Urothelium cell line (cell line): ENCODE data around the gene PSME3IP1.

Experiments used
- DNase-seq: peaks from one replicate; pipeline ENCODE4 v3.0.0; 2011; ENCODE audit warnings: low spot score, mixed read lengths
- FAIRE-seq: peaks from 2 replicates; lab custom pipeline; 2011; peaks lifted over from hg19 to GRCh38; lab: Jason Lieb, UNC

The PSME3IP1 gene

DNA sequence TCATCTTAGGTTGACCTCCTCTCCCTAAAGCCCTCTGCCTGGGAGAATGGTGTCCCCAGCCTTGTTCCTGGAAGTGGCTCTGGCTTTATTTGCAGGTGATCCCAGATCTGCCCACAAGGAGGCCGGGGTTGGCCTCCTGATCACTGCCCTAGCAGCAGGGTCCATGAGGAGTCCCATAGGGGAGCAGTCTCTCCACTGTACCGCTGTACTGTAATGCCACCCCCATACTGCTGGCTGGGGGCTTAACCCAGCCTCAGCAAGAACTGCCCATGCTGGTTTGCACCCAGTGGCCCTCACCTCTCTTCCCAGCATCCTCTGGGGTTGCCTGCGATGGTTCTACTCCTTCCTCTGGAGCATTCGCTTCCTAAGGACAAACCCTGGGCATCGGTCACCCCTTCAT lies 39.1 kb downstream of the PSME3IP1 start:
- no peak for FAIRE-seq
- DNase-seq = no peak

DNA sequence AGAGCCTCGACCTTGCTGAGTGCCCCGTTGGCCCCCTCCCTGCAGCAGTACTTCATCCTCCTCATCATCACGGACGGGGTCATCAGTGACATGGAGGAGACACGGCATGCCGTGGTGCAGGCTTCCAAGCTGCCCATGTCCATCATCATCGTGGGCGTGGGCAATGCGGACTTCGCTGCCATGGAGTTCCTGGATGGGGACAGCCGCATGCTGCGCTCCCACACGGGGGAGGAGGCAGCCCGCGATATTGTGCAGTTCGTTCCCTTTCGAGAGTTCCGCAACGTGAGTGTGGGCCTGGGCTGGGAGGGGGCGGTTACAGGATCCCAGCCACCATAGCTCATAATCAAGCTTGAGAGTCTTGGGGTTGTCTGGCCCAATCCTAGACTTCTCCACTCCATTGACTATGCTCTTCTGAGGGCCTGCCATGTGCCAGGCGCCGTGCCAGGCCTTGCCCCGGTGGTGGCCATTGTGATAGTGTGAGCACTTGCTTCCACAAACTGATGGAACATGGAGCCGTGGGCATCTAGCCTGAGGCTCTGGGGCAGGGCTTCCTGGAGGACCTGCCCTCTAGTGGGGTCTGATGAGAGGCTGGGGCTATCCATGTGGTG lies 39.7 kb downstream of the PSME3IP1 start:
- FAIRE-seq (no peak), DNase-seq (no peak)

DNA sequence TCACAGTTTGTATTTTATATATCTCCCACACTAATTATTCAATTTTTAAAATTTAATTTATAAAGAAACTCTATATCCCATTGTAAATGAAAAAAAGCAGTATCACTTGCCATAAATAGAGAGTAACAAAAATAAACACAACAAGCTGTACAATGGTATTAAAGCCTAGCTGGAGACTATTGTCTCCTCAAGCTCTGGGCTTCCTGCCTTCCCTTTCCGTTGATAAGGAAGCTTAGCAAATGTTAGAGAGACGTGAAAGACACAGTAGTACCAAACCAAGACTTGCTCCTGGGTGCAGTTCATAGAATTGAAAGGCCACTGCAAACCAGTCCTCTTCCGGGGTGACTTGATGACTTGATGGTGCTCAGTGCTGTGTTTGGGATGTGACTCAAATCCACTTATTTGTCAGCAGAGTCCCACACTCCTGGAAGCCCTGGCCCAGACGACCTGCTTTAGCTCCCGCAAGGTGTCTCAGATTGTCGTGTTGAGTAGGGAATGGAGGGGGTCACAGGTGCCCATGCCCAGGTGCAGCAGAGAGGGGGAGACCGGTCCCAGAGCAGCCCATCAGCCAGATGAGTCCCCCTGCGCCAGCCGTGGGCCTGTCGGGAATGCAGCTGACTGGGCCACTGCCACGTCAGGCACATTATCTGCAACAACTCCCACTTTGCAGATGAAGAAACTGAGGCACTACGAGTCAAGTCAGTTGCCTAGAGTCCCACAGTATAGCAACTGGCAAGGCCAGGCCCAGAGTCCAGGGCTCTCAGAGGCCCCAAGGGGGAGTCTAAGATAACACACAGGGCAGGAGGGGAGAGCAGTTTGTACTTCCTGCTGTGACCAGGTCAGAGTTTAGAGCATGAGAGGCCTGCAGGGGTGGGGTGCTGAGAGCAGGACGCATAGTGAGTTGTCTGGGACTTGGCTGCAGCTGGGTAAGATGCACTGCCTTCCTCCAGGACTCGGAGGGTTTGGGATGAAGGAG lies 40.5 kb downstream of the PSME3IP1 start:
- no peak for FAIRE-seq
- no peak for DNase-seq

DNA sequence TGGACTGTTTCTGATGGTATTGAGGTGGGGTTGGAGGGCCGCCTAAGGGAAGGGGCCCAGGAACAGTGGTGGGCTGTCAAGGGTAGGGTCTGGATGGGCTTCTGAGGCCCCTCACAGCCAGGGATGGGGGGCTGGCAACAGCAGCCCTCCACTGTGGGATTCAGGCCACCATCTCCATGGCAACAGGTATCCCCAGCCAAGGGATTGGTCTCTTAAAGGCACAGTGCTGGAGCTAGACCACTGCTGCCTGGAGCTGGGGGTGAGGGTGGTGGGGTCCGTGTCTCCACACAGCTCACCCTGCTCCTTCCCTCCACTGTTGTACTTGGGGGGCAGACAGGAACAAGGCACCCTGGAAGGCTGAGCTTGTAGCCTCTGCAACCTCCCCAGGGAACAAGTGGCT lies 41.8 kb downstream of the PSME3IP1 start:
- FAIRE-seq = no peak
- DNase-seq = no peak

DNA sequence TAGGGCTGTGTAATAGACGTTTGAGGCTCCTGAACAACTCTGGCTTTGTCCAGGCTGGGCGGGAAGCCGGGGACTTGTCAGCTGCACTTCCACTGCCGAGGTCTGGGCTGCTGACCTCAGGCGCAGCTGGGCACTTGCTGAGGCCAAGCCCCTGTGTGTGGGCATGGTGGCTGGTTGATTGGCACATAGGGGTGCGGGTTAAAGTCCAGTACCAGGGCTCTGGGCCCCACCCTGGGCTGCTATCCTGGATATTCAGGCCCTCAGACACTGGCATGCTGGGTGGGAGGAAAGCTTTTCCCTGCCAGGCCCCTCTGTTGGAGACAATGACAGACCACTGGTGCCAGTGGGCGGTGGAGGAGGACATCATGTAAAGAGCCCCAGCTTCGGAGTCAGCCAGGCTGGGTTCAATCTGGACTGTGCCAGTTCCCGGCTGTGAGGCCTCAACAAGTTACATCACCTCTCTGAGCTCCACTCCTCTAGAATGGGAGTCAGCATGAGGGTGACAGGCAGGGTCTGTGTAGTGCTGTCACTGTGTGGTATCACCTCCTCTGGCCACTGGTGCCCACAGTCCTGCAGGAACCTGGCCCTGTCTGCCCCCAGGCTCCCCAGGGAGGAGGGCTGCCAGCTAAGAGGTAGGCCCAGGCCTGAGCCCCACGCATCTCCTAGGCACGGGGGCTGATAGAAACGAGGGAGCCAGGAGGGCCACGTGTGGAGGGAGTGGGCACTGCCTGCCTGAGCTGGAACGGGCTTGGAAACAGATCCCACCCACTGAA lies 42.5 kb downstream of the PSME3IP1 start:
- DNase-seq (no peak), FAIRE-seq (no peak)

DNA sequence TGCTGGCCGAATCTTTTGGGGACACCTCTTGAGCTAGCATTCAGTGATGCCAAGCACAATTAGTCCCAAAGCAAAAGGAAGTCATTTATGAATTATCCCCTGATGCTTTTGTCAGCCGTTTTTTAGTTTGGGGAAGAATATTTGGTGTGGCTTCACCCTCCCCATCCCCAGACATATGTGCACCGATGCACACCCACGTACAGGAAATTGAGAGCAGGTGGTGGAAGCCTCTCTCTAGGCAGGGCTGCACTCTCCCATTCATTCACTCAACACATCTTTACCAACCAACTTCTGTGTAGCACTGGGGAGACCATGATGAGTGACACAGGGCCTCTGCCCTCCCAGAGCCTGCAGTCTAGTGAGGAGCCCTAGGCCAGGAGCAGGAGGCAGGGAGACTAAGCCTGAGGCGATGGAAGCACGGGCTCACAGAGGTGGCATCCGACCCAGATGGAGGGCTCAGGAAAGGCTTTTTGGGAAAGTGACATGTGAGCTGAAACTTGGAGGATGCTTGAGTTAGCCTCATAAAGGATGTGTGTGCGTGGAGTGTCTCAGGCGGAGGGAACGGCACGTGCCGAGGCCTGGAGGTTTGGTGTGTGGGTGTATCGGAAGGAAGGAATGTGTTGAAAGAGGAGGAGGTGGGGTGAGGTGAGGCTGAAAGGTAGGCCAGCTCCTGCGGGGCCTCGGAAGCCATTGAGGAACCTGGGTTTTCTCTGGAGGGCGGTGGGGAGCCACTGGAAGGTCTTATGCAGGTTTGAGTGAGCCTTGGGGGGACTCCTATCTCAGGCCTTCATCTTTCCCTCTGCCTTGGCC lies 43.8 kb downstream of the PSME3IP1 start:
- FAIRE-seq (no peak), DNase-seq (no peak)

DNA sequence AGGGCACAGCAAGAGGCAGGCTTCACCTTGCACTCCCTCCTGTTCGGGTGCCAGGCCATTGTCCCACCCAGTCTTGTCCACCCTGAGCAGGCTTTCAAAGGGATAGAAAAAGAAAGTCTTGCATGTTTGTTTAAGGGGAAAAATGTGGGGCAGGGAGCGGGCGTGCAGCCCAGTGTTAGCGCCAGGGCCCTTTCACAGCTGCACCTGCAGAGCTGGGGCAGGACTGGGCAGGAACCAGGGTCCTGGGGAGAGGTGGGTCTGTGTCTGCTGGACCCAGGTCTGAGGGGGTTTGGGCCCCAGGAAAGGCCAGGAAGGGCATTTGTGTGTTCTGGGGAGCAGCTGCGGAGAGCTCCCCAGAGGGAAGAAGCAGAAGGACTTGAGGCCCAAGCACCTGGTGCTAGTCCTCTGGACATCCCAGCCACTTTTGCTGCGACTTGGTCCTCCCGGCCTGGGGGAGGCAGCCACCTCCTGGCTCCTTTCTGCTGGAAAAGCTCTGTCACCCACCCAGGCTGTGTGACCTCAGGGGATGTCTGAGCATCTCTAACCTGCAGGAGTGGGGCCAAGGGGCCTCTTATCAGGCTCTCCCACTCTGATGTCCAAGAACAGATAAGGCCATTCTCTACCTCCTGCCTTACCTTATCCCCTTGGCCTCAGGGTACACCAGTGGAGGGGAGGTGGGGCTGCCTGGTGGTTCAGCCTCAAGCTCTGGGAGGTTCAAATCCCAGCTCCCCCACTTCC lies 44.7 kb downstream of the PSME3IP1 start:
- DNase-seq (no peak), FAIRE-seq (no peak)

DNA sequence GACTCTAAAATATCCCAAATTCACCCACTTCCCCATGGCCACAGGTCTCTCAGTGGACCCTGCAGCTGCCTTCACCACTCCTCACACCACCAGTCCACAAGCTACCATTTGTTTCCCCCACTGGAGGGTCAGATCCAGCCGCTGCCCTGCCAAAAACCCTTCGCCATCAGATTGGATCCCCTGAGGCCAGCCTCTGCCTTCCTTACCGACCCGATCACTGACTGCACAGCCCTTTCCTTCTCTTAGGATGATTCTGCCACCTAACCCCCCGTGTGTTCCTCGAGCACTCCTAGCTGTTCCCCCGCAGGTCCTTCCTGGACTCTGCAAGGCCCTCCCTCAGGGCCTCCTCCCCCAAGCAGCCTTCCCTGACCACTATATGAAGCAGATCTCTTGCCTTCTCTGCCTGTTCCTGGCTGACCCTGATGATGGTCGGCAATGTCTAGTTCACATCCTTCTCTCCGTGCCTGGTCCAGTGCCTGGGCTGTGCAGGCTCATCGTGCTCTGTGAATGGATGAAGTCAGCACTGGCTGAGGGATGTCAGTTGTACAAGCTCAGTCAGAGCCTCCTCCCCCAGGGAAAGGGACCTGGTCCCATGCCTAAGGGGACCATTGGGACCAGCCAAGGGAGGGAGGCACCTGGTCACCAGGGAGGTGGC lies 47.4 kb downstream of the PSME3IP1 start:
- DNase-seq (no peak), FAIRE-seq (no peak)

DNA sequence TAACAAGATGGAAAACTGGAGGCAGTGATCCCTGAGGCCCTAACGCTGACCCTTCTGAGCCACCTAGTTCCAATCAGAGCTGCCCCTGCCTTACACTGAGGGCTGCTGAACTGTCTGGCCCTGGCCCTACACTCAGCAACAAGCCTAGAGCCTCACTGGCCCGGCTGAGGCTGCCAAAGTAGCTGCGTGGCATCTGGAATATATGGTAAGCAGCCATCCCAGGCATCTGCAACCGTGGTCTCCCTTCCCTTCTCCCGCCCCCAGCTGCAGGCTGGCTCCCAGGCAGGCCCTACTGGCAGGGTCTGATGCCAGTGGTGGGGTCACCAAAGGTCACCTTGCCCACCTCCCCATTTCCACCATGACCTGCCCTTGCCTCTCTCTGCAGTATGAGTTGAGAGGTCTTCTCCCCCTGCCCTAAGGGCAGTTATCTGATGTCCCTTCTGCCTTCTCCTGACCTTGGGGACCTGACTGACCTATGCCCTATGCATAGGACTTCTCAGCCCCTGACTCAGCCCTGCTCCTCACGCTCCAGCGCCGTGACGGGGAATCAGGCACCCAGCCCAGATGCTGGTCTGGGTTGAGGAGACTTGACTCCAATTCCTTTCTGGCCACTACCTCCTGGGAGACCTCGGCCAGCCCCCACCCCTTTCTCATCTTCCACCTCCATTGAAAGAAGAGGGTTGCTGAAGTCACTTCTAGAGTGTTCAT lies 48.1 kb downstream of the PSME3IP1 start:
- FAIRE-seq (no peak), DNase-seq (no peak)

DNA sequence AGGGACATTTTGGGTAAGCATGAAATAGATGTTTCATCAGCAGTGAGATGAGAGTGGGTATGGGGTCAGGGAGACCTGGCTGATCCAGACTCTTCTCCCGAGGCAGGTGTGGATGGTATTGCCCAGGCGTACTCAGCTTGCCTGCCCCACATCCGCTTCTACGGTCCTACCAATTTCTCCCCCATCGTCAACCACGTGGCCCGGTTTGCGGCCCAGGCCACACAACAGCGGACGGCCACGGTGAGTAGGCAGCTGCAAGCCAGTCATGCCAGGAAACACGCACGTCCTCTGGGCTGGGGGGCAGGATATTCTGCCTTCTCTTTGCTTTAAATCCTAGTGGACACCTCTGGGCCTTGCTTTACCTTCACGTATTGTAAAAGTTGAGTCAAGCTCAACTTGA lies 48.8 kb downstream of the PSME3IP1 start:
- DNase-seq (no peak), FAIRE-seq (no peak)

DNA sequence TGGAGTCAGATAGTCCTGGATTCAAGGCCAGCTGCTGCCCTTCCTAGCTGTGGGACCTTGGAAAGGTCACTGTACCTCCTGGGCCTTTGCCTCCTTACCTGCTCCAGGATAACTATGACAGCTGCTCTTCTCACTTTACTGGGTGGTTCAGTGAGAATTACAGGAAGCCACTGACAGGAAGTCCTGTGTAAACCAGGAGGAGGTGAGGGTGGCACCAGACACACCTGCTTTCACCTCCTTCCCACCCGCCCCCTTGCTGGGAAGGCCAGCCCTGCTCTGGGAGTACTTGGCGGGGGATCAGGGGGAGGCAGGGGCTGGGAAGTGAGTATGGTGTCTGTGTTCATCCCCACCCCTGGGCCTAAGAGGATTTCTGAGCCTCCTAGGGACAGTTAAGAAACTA lies 50.9 kb downstream of the PSME3IP1 start:
- DNase-seq (no peak), FAIRE-seq (no peak)

DNA sequence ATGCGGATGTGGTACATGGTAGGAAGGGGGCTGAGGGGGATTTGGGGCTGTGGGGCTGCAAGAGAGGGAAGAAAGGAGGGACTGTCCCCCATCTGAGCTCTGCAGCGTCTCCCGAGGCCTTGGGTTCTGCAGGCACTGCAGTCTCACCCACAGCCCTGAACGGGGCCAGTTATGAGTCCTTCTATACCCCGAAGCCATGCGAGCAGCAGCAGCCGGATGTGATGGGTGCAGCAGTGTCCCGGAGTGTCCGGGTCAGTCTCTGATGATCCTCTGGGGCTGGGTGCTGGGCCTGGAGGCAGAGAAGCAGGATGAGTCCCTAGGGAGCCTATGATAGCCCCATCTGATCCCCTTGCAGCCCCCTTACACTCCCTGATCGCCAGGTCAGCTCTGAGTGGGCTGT lies 52.0 kb downstream of the PSME3IP1 start:
- FAIRE-seq (no peak), DNase-seq (no peak)

DNA sequence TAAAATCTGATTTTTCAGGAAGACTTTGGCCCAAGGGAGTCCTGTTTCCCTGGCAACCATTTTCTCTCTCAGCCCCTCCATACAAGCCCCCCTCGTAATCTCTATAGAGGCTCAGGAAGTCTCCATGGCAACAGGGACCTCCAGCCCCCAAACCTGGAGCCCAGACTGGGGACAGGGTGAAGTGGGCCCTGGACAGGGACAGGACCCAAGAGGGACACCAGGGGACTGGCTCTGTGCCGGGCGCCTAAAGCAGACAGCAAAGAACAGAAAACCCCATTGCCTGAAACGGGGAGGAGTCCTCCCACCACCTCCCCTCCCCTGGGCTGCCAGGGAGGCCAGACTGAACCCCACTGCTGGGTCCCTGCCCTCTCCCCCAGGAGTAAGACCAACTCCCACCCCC lies 52.8 kb downstream of the PSME3IP1 start:
- FAIRE-seq = no peak
- no peak for DNase-seq

DNA sequence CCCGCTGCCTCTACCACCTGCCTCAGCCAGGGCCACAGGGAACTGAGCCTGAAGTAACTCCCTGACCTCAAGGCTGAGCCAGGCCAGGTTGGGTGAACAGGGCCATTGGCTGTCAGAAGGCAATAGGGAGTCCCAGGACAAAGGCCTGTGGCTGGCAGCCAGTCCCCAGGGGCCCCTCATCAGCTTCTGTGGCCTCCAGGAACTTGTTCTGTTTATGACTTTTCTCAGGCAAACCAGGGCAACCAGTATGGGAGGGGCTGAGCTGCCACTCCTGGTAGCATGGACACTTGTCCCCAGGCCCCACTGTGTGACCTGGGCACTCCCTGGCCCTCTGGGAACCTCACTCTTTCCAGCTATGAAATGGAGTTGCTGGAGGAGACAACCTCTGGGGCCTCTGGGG lies 53.4 kb downstream of the PSME3IP1 start:
- FAIRE-seq (no peak), DNase-seq (no peak)

DNA sequence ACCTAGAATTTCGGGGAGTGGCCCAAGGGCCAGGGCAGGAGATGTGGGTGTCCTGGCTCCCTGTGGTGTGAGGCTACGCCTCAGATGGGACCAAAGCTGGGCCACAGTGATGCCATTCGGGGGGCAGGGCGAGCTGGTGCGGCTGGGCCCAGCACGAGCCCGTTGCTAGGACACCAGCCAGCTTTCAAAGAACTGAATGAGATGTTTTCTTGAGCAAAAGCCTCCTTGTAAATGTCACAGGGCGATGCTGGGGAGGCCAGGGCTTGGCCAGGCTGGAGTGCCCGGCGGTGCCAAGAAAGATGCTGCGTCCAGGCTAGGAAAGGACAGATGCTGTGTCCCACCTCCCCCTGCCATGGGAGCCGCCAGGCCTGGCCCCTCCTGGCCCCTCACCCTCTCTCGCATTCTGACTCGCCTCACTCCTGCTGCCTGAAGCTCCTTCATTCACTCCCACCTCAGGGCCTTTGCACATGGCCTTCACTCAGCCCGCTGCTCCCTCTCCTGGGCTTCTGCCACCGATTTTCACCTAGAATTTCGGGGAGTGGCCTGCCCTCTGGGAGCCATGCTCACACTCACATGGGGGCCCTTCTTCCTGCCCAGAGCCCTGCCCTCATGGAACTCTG lies 54.4 kb downstream of the PSME3IP1 start:
- DNase-seq (no peak), FAIRE-seq (no peak)

DNA sequence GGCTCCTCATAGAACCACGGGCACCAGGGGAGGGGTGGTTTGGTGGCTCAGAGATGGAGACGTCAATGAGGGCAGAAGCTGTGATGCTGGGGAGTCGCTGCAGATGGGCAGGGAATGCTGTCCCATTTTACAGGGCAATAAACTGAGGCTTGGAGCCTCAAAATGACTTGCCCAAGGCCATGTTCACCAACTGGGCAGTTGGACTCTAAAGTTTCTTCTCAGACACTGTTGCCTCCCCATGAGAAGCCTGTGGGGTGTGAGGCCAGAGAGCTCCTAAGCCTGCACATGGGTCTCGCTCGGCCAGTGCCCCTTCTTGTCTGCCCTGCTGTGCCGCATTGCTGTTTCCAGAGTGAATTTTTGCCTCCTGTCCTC lies 54.9 kb downstream of the PSME3IP1 start:
- no peak for FAIRE-seq
- DNase-seq = no peak

DNA sequence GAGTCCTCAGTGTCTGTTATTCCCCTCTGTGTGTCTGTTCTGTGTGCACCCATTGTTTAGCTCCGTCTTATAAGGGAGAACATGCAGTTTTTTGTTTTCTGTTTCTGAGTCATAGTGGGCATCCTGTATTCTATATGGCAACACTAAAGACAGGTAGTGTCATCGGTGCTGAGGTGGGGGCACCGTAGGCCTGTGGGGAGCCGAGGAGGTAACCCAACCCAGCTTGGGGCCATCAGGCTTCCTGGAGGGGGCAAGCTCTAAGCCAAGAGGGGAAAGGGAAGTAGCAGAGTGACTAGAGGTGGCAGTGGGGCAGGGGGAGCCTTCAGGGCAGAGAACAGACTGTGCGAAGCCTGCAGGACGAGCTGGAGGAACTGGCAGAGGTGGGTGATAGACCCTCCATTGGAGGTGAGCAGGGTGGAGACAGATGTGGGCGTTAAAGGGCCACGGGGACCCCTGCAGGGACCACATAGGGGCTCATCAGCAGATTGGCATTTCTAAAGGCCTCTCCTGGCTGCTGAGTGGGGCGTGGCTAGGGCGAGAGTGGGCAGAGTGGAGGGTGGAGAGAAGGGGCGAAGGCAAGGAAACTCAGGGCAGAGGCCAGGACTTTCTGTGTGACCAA lies 57.0 kb downstream of the PSME3IP1 start:
- DNase-seq (no peak), FAIRE-seq (no peak)

DNA sequence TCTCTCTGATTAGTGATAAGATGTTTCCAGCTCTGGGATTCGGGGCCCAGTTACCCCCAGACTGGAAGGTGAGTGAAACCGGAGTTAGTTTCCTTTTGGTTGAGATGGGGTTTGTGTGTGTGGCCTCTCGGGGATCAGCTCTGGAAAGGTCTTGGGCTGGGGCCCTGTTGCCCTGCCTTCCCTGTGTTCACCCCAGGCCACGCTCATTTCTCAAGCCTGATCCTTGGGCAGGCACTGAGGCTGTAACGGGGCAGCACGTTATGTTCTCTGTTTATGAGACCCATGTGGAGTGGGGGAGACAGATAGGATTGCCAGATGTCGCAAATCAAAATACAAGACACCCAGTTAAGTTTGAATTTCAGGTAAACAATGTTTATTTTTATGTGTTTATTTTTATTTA lies 58.0 kb downstream of the PSME3IP1 start:
- no peak for DNase-seq
- FAIRE-seq = no peak
